H1 (cell line): Measurements from ENCODE around the gene OVCA2. TPM values are rescaled to one million over a fixed set of nuclear protein-coding genes. Genes with fewer than 3 reads are reported as not detected.
A peak's percentile ranks its signal among the peaks of the same experiment; 100 is the strongest.

ENCODE experiments used
- CHD7 ChIP-seq: fragments of 300-600 bp; sonication (generic); IDR thresholded peaks from 2 replicates; pipeline ENCODE4 v1.7.1; 2012; ENCODE audit warnings: low read length, moderate library complexity, mild to moderate bottlenecking, inconsistent platforms; ENCODE audit not compliant: insufficient replicate concordance
- CREB1 ChIP-seq: IDR thresholded peaks from 2 replicates; pipeline ENCODE4 v1.6.1; 2012; ENCODE audit warnings: inconsistent platforms
- CTCF ChIP-seq, 3 experiments: IDR thresholded peaks; 1 replicate in 2 of 3; 2 replicates in 1 of 3; pipeline versions ENCODE4 v1.5.1 to v1.6.1; 2011; ENCODE audit warnings: low read length in 3 of 3, mild to moderate bottlenecking in 3 of 3, inconsistent platforms in 2 of 3, low read depth in 1 of 3, moderate library complexity in 1 of 3; ENCODE audit not compliant: insufficient read depth in 1 of 3; ENCODE audit errors: control extremely low read depth in 1 of 3
- KDM1A ChIP-seq: fragments of 200-600, 300-600 bp; sonication (generic); IDR thresholded peaks from 2 replicates; pipeline ENCODE4 v1.7.1; 2016; ENCODE audit warnings: mild to moderate bottlenecking, low read length, borderline replicate concordance
- PHF8 ChIP-seq: fragments of 200-600 bp; sonication (generic); conservative IDR thresholded peaks from 2 replicates; pipeline ENCODE4 v1.7.1; 2012; ENCODE audit warnings: low read depth, mild to moderate bottlenecking, inconsistent platforms, low read length, moderate library complexity
- RBBP5 ChIP-seq: IDR thresholded peaks from 2 replicates; pipeline ENCODE4 v1.7.1; 2012; ENCODE audit warnings: low read depth, mild to moderate bottlenecking, inconsistent platforms, low read length, moderate library complexity, borderline replicate concordance
- SIRT6 ChIP-seq: IDR thresholded peaks from one replicate; pipeline ENCODE4 v1.7.1; 2012; ENCODE audit warnings: low read length, inconsistent platforms
- TAF1 ChIP-seq: IDR thresholded peaks from 2 replicates; pipeline ENCODE4 v1.6.1; 2011; ENCODE audit warnings: mild to moderate bottlenecking, low read depth, low read length
- polyA plus RNA-seq, 7 experiments: library from polyadenylated mRNA; depleted of rRNA in 3 of 7; stranded (reverse) in 5 of 7; unstranded in 2 of 7; fragments of >200 nt in 5 of 7; fragments of 200-250 nt in 2 of 7; gene quantifications; 1 replicate in 5 of 7; 2 replicates in 1 of 7; 4 replicates in 1 of 7; pipeline versions ENCODE4 v1.2.1 to v1.2.3, GENCODE V29; 2011 to 2013; ENCODE audit warnings: missing spikeins in 2 of 7, mixed read lengths in 2 of 7
- total RNA-seq: library from RNA; stranded (reverse); fragmentation: NEBNext Ultra II Directional; extraction: Animal tissue kit (Norgen Biotek cat#: 25700); gene quantifications from 2 replicates; pipeline ENCODE4 v1.2.1, GENCODE V29; 2021

OVCA2 gene
- total and polyA plus RNA-seq, 2 of the 8 experiments (the other 6 are each of a cell fraction or from before 2014, with no cell fraction given): 15.3 to 37.0 TPM

- no peak for TF ChIP-seq TAF1
- no peak for TF ChIP-seq CHD7
- no peak for TF ChIP-seq PHF8
- no peak for TF ChIP-seq SIRT6
- TF ChIP-seq CREB1: peak; percentile 94
- no peak for TF ChIP-seq RBBP5
- no peak for TF ChIP-seq KDM1A
- no peak for TF ChIP-seq CTCF (IDR thresholded peaks at IDR 0.05; ENCODE audit: control extremely low read depth in 1 of 3, insufficient read depth in 1 of 3, low read depth in 1 of 3, low read length in 3 of 3)
These were observed 8.7 kb downstream of the OVCA2 start (continued) for GRCh38 chr17:2050300-2051060.
